Activated CD8-positive, alpha-beta memory T cell treated with anti-CD3 and anti-CD28 coated beads, Interleukin-2, amount 50 U/mL, for 1 hour (primary cell): ENCODE results near the gene SC5D.

Source experiments
- DNase-seq: peaks from one replicate; pipeline ENCODE4 v3.0.0-alpha.2; 2020; ENCODE audit errors: extremely low read depth

The SC5D gene

GRCh38 chr11:121293288-121293594 lies 670 bp downstream of the SC5D start:
- DNase-seq: no peak

DNA sequence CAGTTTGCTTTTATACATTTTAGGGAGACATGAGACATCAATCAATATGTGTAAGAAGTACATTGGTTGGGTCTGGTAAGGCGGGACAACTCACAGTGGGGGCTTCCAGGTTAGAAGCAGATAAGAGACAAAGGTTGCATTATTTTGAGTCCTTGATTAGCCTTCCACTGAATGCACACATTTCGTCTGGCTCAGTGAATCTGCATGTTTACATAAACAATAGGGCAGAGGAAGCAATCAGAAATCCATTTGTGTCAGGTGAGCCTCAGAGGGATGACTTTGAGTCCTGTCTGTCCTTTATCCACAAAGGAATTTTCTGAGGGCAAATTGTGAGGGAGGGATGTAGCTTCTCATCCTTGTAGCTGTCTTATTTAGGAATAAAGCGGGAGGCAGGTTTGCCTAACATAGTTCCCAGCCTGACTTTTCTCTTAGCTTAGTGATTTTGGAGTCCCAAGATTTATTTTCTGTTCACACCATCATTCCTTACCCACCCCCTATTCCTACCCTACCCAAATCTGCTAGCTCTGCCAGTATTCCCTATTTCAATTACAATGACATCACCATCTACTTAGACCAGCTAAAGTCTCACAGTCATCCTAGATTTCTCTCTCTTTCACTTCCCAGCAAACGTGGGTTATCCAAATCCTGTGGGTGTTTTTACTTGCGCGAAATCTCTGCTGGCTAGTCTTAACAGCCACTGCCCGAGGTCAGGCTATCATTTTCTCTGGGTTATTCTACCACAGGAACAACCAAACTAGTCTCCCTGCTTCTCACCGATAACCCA lies 2.9 kb downstream of the SC5D start:
- DNase-seq: no peak

DNA sequence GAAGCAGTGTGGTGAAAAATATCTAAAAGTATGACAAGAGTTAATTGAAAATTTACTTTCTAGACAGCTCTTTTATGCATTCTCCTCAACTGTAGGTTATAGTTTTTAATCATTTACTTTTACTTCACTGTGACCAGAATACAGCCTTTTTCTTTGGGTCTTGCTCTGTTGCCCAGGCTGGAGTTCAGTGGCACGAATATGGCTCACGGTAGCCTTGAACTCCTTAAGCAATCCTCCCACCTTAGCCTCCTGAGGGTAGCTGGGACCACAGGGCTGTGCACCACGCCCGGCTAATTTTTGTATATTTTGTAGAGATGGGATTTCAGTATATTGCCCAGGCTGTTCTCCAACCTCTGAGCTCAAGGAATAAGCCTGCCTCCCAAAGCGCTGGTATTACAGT lies 5.3 kb downstream of the SC5D start:
- no peak for DNase-seq

- no peak for DNase-seq
Observed at GRCh38 chr11:121298774-121299173, 6.2 kb downstream of the SC5D start.

- DNase-seq: no peak
Observed at GRCh38 chr11:121299417-121299816, 6.8 kb downstream of the SC5D start.

DNA sequence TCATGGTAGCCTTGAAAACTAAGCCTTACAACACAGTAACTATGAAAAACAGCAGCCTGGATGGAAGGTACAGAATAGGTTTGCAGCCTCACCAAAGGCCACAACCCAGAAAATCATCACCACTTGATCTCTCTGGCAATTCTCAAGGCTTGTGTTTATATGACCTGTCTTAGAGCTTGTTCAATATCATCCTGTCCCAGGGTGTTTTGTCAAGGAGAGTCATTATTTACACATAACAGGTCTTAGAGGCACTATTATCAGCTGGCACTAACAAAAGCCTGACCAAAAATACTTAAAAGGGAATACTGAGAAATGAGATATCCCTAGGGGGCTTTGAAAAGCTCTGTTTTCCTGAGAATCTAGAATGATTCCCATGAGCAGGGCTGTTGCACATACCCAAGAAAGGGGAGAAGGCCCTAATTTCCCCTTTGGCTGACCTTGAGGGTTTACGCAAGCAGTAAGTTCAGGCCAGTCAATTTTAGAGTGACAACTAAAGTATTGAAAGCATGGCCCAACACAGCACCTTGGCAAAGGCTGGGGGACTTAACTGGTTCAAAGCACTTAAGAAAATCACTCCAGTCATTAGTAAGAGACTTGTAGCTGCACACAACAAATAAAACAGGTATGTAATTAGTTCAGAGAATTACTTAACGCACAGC lies 7.9 kb downstream of the SC5D start:
- no peak for DNase-seq

DNA sequence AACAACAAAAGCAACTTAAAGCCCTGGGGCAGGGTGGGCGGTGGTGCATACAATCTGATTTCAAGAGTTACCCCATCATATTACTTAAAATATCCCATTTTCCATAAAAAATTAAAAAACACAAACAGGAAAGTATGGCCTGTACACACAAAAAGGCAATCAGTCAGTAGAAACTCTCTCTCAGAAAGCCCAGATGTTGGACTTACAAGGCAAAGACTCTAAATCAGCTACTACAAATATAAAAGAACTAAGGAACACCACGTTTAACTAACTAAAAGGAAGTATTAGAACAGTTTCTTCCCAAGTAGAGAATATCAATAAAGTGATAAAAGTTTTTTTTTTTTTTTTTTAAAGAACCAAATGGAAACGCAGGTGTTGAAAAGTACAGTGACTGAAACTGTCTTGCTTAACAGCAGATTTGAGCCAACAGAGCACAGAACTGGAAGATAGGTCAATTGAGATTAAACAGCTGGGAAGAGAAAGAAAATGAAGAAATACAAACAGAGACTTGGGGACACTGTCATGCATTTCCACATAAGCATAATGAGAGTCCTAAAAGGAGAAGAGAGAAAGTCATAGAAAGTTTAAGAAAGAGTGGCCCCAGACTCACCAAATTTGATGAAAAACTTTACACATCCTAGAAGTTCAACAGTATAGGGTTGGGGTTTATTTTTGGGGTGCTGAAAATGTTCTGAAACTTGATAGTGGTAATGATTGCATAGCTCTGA lies 8.6 kb downstream of the SC5D start:
- no peak for DNase-seq

- no peak for DNase-seq
Observed at GRCh38 chr11:121304759-121305158, 12.2 kb downstream of the SC5D start.

- DNase-seq: no peak
Observed at GRCh38 chr11:121308816-121309215, 16.2 kb downstream of the SC5D start.

DNA sequence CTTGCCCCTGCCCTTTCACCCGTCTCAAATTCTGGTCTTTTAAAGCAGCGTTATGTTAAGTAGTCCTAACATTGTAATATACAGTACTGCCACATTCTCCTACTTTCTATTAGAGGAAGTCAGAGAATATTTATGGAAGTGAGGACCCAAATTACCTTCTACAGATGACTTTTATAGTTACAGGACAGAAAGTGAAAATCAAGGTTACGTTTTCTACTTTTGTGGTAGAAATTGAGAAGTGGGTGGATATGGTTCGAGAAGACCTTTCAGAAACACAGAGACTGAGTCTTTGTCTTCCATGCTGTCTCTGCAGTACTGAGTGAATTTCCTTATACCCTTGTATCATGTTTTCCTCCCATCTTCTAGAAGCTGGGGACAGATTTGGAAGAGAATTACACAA lies 17.1 kb downstream of the SC5D start:
- DNase-seq: no peak

GRCh38 chr11:121310908-121311307 lies 18.3 kb downstream of the SC5D start:
- no peak for DNase-seq

GRCh38 chr11:121311373-121311772 lies 18.8 kb downstream of the SC5D start:
- no peak for DNase-seq

DNA sequence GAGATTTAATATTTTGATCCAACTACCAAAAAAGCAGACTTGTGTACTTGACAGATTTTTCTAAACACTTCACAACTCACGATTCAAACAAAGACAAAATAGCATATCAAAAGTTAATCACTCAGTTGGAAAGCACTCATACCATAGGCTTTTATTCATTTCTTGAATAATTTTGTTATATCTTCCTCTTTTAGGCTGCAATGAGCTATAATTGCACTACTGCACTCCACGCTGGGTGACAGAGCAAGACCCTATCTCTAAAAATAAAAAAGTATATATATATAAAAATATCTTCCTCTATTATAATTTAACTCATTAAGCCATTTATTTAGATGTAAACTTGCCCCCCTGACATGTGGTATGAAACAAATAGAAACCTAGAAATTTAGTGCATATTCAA lies 19.9 kb downstream of the SC5D start:
- no peak for DNase-seq

DNA sequence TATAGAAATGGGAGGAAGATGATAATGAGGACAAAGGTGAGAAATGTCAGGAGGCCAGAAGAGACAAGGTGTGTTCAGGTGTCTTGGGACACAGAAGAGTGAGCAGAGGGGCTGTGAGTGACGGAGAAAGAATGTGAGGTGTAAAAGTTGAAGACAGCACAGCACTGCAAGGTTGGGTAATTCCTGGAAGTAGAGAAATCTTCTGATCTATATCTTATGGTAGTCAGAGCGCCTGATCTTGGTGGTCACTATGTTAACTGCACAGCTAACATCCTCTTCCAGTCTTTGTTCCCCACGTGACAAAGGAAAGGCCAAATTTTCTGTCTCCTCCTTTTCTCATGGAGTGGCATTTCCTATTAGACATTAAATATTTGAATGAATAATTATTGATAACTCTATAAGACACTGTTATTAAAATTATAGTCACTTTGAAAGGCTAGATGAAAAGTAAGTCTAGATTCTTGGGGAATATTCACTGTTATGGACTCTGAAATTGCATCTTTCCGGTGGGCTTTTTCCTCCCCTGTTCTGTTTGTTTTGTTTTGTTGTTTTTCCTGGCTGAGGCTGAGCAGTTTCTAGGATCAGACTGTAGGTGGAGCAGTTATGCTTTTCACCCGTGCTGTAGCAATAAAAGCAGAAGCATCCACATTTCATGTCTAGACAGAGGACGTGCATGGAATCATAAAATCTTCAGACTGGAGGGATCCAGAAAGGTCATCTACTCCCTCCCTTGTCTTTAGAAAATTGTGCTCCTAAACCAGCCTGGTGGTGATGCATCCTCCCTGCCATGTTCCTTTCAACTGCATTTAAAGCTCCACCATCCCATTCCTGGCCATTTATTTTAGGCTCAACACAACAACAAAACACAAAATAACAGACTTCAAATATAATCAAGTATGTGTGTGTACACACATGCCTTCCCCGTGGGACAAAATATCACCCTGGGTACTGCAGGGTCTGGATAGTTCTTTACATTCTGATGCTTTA lies 26.6 kb downstream of the SC5D start:
- DNase-seq: no peak

GRCh38 chr11:121321614-121322243 lies 29.2 kb downstream of the SC5D start:
- no peak for DNase-seq

DNA sequence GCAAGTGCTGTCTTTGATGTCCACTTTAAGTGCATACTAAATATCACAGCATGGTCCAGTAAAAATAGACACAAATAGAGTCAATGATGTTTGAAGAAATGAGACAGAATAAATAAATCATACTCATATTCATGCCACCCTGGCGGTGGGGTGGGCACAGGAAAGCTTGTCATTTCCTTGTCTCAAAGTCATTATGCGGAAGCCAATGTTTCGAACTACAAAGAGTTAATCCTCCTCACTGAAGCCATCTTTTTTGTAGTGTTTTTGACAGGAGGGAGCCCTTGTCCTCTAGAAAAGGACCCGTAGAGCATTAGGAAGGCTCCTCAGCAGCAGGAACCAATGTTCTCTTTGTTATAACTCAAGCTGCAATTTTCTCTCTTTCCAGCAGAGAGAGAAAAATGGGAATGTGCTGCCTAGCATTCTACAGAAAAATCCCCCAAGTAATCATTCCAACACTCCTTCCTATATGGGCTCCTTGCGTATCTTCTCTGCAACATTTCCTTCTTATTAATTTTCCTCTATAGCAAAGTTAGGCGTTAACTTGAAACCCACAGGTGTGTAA lies 30.6 kb downstream of the SC5D start:
- DNase-seq: no peak

- DNase-seq: no peak
Observed at GRCh38 chr11:121326230-121326629, 33.7 kb downstream of the SC5D start.

DNA sequence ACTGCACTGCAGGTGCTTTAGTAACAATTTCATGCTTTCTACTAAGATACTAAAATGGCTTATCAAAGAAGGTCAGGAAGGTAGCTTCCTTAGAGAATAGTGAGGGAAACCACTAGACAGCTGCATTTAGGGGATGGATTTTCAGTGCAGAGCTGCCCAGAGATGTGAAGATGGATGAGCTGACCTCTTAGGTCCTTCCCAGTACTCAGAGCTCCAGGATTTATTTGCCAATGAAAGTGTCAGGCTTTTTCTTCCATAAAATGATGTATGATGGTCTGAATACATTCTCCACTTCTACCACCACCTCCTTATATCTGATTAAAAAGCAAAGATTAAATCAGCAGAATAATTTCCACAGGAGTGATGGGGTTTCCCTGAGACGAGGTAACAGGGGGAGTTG lies 35.0 kb downstream of the SC5D start:
- no peak for DNase-seq

GRCh38 chr11:121328176-121328966 lies 35.8 kb downstream of the SC5D start:
- no peak for DNase-seq

DNA sequence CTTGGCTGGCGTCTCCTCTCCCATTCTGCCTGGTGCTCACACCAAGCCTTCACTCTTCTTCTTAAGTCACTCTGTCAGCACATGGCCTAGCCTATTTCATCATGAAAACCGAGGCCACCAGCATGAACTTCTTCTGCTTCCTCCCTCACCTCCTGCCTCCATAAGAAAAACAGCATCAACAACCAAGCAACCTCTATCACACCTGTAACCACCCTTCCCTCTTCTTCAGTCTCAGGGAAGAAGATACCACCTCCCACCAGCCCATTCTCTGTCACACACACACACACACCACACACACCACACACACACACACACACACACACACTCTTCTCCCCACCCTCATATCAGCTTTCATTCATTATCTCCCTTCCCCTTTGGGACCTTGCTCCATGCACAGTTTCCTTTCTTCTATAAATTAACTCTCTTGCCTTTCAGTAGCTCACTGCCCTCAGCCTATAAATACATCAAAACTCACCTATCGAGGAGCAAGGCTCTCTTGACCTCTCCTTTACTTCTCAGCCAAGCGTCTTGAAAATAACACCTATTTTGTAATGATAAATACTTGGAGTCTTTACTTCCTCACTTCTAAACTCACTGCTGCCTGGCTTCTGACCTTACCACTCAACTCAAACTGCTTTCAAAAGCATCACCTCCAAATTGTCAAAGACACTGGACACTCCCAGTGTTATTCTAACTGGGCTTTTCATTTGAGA lies 36.6 kb downstream of the SC5D start:
- no peak for DNase-seq
